ENCODE results near the gene BEND2. TPM values are rescaled to one million over a fixed set of nuclear protein-coding genes. Genes with fewer than 3 reads are reported as not detected.

BEND2 gene
- total RNA-seq, 1 donor from 2014 or later: not detected

GRCh38 chrX:18146009-18146408 lies 74.7 kb downstream of the BEND2 start:
- intact Hi-C loops (cut with DNase I): no loop called here
- no peak for DNase-seq
- no peaks in the 10 kb centered on the region for H3K36me3 ChIP-seq
- no peaks in the 10 kb centered on the region for H3K27me3 ChIP-seq
- H3K4me3 ChIP-seq: no peak overlapping the region
- no peak for ATAC-seq
- H3K9me3 ChIP-seq: no peaks in the 10 kb centered on the region
- H3K27ac ChIP-seq: no peak overlapping the region
- no peaks in the 10 kb centered on the region for H3K4me1 ChIP-seq
- TF ChIP-seq, protein P1, sequence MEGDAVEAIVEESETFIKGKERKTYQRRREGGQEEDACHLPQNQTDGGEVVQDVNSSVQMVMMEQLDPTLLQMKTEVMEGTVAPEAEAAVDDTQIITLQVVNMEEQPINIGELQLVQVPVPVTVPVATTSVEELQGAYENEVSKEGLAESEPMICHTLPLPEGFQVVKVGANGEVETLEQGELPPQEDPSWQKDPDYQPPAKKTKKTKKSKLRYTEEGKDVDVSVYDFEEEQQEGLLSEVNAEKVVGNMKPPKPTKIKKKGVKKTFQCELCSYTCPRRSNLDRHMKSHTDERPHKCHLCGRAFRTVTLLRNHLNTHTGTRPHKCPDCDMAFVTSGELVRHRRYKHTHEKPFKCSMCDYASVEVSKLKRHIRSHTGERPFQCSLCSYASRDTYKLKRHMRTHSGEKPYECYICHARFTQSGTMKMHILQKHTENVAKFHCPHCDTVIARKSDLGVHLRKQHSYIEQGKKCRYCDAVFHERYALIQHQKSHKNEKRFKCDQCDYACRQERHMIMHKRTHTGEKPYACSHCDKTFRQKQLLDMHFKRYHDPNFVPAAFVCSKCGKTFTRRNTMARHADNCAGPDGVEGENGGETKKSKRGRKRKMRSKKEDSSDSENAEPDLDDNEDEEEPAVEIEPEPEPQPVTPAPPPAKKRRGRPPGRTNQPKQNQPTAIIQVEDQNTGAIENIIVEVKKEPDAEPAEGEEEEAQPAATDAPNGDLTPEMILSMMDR (IDR thresholded peaks at IDR 0.05): no peak

DNA sequence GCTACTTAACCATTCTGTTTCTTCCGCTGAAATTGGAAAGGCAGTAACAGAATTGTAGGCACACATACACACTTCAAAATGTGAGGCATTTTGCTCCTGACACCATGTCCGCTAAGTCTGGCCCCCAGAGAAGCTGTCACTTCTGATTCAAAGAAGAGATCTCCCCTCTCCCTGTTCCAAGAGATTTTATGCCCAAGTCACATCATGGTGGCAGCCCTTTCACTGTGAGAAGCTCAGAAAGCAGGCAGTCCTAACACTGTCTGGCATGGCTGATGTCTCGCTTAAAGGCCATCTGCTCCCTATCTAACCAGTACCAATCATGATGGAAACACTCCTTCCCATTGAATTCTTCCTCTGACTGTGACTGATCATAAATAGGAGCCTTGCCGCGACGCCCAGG lies 83.9 kb downstream of the BEND2 start:
- DNase-seq: no peak
- ATAC-seq: no peak
- Histone ChIP-seq H3K9me3 (no peaks in the 10 kb centered on the region), H3K27me3 (no peaks in the 10 kb centered on the region), H3K4me1 (no peaks in the 10 kb centered on the region), H3K36me3 (no peaks in the 10 kb centered on the region), H3K27ac (no peak overlapping the region), H3K4me3 (no peak overlapping the region)
- TF ChIP-seq, protein P1 (IDR thresholded peaks at IDR 0.05): no peak
- intact Hi-C loops (cut with DNase I): no loop called here

GRCh38 chrX:18133605-18134004 lies 87.1 kb downstream of the BEND2 start:
- Histone ChIP-seq H3K9me3 (no peaks in the 10 kb centered on the region), H3K4me1 (no peaks in the 10 kb centered on the region), H3K27ac (no peak overlapping the region), H3K4me3 (no peak overlapping the region), H3K27me3 (no peaks in the 10 kb centered on the region), H3K36me3 (no peaks in the 10 kb centered on the region)
- no peak for DNase-seq
- intact Hi-C loops (cut with DNase I): no loop called here
- TF ChIP-seq, protein P1 (IDR thresholded peaks at IDR 0.05): no peak
- no peak for ATAC-seq

DNA sequence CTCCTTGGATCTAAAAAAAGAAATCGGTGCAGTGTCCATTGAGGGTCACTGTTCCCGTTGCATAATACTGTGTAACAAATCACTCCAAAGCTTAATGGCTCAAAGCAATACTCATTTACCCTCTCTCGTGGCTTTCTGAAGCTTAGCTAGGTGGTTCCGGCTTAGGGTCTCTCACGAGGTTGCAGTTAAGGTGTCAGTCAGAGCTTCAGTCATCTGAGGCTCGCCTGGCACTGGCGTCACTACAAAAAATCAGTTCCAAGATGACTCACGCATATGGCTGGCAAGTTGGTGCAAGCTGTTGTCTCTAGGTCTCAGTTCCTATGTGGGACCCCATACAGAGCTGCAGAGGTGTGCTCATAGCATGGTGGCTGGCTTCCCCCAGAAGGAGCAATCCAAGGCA lies 91.0 kb downstream of the BEND2 start:
- DNase-seq (no peak), ATAC-seq (no peak)
- Histone ChIP-seq H3K4me3 (no peak overlapping the region), H3K27ac (no peak overlapping the region), H3K36me3 (no peaks in the 10 kb centered on the region), H3K27me3 (no peaks in the 10 kb centered on the region), H3K9me3 (no peaks in the 10 kb centered on the region), H3K4me1 (no peaks in the 10 kb centered on the region)
- TF ChIP-seq, protein P1 (IDR thresholded peaks at IDR 0.05): no peak
- intact Hi-C loops (cut with DNase I): no loop called here

- TF ChIP-seq, protein P1 (IDR thresholded peaks at IDR 0.05): no peak
- DNase-seq: no peak
- intact Hi-C loops (cut with DNase I): no loop called here
- Histone ChIP-seq H3K9me3 (no peaks in the 10 kb centered on the region), H3K4me3 (no peak overlapping the region), H3K4me1 (no peaks in the 10 kb centered on the region), H3K27me3 (no peaks in the 10 kb centered on the region), H3K36me3 (no peaks in the 10 kb centered on the region), H3K27ac (no peak overlapping the region)
- ATAC-seq: no peak
These were observed 93.7 kb downstream of the BEND2 start for GRCh38 chrX:18126971-18127370.

DNA sequence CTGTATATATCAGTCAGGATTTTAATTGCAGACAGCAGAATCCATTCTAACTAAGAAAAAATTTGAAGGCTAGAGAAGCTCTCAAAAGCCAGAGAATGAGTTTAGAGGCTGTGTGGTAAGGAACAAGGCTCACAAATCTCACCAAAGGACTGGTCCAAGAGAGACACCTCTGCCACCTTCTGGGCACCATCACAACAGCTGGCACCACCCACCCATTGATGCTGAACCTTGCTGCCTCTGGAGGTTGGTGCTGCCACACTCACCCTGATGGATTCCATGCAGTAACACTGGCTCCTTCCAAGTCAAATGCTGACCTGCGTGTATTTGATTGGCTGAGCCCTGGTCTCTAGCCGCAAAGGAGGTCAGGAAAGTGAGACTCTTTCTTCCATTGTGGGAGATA lies 100.8 kb downstream of the BEND2 start:
- no peak overlapping the region for H3K4me3 ChIP-seq
- H3K27me3 ChIP-seq: no peaks in the 10 kb centered on the region
- ATAC-seq (no peak), DNase-seq (no peak)
- H3K9me3 ChIP-seq: no peaks in the 10 kb centered on the region
- intact Hi-C loops (cut with DNase I): no loop called here
- TF ChIP-seq, protein P1 (IDR thresholded peaks at IDR 0.05): no peak
- H3K27ac ChIP-seq: no peak overlapping the region
- no peaks in the 10 kb centered on the region for H3K4me1 ChIP-seq
- H3K36me3 ChIP-seq: no peaks in the 10 kb centered on the region

All from upper lobe of right lung (tissue), 1 donor.